Common myeloid progenitor, CD34-positive (primary cell): Measurements from ENCODE around the gene CDC42BPB.

ENCODE experiments used
- CTCF ChIA-PET: fragments of 350-600 bp; sonication (Branson Sonifier 250); formaldehyde crosslinking; loops from one replicate; lab custom pipeline; 2021; ENCODE audit warnings: antibody characterized with exemption; lab: Charles Lee
- POLR2A ChIA-PET: fragments of 350-600 bp; sonication (Branson Sonifier 250); formaldehyde crosslinking; loops from one replicate; lab custom pipeline; 2021; ENCODE audit warnings: antibody characterized with exemption; lab: Charles Lee
- DNase-seq, 3 donors: peaks; one replicate each; pipeline versions ENCODE4 v3.0.0 to v3.0.0-alpha.2; 2013
- H3K27ac ChIP-seq, 2 experiments: 1 replicate in 1 of 2; 2 replicates in 1 of 2; pipeline ENCODE4 v1.7.0; 2013; ENCODE audit warnings: inconsistent platforms in 2 of 2, low read length in 2 of 2, mild to moderate bottlenecking in 2 of 2, low read depth in 1 of 2, moderate library complexity in 1 of 2; ENCODE audit not compliant: severe bottlenecking in 2 of 2, insufficient read depth in 1 of 2, poor library complexity in 1 of 2
- H3K27me3 ChIP-seq, 5 experiments: replicated peaks in 2 of 5; 1 replicate in 3 of 5; 2 replicates in 2 of 5; pipeline versions ENCODE4 v1.6.1 to v1.7.0; 2013; ENCODE audit warnings: low read length in 4 of 5, mild to moderate bottlenecking in 2 of 5, moderate library complexity in 2 of 5, inconsistent platforms in 1 of 5; ENCODE audit not compliant: insufficient read depth in 5 of 5, control insufficient read depth in 4 of 5
- H3K36me3 ChIP-seq, 4 experiments: 1 replicate in 2 of 4; 2 replicates in 2 of 4; pipeline versions ENCODE4 v1.6.1 to v1.7.0; 2013; ENCODE audit warnings: low read length in 3 of 4, control low read depth in 1 of 4, mild to moderate bottlenecking in 1 of 4; ENCODE audit not compliant: control insufficient read depth in 4 of 4, insufficient read depth in 4 of 4
- H3K4me1 ChIP-seq, 4 experiments: 1 replicate in 3 of 4; 2 replicates in 1 of 4; pipeline versions ENCODE4 v1.6.1 to v1.7.1; 2013; ENCODE audit warnings: low read length in 3 of 4, mild to moderate bottlenecking in 3 of 4, control low read depth in 1 of 4, inconsistent platforms in 1 of 4, moderate library complexity in 1 of 4; ENCODE audit not compliant: control insufficient read depth in 4 of 4, insufficient read depth in 4 of 4; ENCODE audit errors: control extremely low read depth in 1 of 4
- H3K4me3 ChIP-seq, 7 experiments: 1 replicate in 4 of 7; 2 replicates in 3 of 7; pipeline versions ENCODE4 v1.5.1 to v1.7.0; 2013; ENCODE audit warnings: mild to moderate bottlenecking in 7 of 7, low read length in 6 of 7, moderate library complexity in 6 of 7, inconsistent platforms in 2 of 7, low read depth in 2 of 7, control low read depth in 1 of 7; ENCODE audit not compliant: insufficient read depth in 4 of 7, control insufficient read depth in 1 of 7; ENCODE audit errors: extremely low read depth in 1 of 7
- H3K9me3 ChIP-seq, 5 experiments: 1 replicate in 4 of 5; 2 replicates in 1 of 5; pipeline versions ENCODE4 v1.6.1 to v1.7.1; 2013; ENCODE audit warnings: low read length in 4 of 5, mild to moderate bottlenecking in 2 of 5, inconsistent platforms in 1 of 5, low read depth in 1 of 5, moderate library complexity in 1 of 5; ENCODE audit not compliant: control insufficient read depth in 4 of 5, insufficient read depth in 2 of 5; ENCODE audit errors: control extremely low read depth in 1 of 5
- WGBS: methylation state at CpG from one replicate; pipeline ENCODE4 v1.1.5; 2013; ENCODE audit not compliant: insufficient coverage; 5-methylcytosine and 5-hydroxymethylcytosine counted together

CDC42BPB gene

DNA sequence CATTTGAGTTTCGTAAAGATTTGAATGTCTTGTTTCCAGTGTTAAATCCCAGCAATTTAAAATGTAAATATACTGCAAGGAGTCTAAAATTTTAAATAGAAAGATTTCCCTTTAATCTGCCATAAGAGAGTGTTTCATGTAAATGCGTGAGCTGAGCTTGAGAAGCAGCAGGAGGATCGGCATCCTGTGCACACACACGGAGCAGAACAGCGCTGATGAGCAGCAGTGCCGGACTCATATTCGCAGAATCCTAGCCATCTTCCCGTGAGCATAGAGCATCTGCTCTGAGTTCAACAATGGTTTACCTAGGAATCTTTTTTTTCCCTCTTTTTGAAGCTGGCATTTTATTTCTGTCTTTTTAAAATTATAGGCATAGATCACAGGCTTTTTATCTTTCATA, 164.7 kb downstream of the CDC42BPB start:
- Histone ChIP-seq H3K36me3 (peaks cover 4 to 44% (median 27%) of the 10 kb centered on the region in 4 experiments), H3K27ac (no peak overlapping the region), H3K4me1 (no peaks in the 10 kb centered on the region), H3K9me3 (no peaks in the 10 kb centered on the region), H3K4me3 (no peak overlapping the region), H3K27me3 (no peaks in the 10 kb centered on the region)
- DNase-seq: no peak
- WGBS: 96% methylated on average over 7 of the region's 8 CpGs
- POLR2A ChIA-PET: no interaction called here
- CTCF ChIA-PET: interaction anchor here (1.3 kb wide), 1 partner anchor 22 kb away, joined by 3 read pairs; no protein-coding TSS in a partner anchor

DNA sequence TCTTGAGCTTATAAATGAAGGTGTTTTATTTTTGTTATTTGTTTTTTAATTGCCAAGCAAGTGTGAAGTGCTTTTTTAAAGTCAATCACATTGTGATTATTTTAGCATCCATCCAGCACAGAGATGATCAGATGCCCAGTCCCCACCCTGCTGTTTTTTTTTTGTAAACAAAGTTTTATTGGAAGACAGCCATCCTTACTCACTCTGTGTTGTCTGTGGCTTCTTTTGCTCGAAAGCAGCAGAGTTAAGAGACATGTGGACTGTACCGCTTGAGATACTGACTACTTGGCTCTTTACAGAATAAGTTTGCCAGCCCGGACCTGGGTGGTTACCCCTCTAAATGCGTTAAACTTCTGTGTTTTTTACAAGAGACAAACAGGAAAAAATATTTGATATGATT, 165.8 kb downstream of the CDC42BPB start:
- CTCF ChIA-PET: interaction anchor here (0.6 to 0.7 kb wide), 2 partner anchors 11 to 28 kb away, joined by 3 read pairs; no protein-coding TSS in a partner anchor
- Histone ChIP-seq H3K4me3 (no peak overlapping the region), H3K27me3 (no peaks in the 10 kb centered on the region), H3K4me1 (no peaks in the 10 kb centered on the region), H3K36me3 (peaks cover 4 to 49% (median 25%) of the 10 kb centered on the region in 4 experiments), H3K9me3 (no peaks in the 10 kb centered on the region), H3K27ac (no peak overlapping the region)
- POLR2A ChIA-PET: no interaction called here
- 89% methylated on average over 4 of the region's 4 CpGs for WGBS
- no peak for DNase-seq

DNA sequence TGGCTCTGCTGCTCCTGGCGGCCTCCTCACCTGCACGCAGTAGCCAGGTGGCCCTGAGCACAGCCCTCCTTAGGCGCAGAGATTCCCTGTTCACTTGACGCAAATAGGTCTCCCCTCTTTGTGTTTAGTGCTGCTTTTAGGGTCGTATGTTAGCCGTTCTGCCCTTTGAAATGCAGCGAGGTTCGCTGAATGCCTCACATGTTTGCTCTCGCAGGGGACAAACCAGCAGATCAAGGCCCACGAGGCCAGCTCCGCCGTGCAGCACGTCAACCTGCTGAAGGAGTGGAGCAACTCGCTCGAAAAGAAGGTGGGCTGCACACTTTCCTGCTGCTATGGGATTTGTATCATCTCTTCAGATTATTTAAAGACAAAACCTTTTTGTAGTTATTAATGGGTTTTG, 166.2 kb downstream of the CDC42BPB start:
- H3K27ac ChIP-seq: no peak overlapping the region
- ChIA-PET POLR2A (no interaction called here), CTCF (interaction anchor here (0.6 to 0.7 kb wide), 2 partner anchors 12 to 28 kb away, joined by 3 read pairs; no protein-coding TSS in a partner anchor)

GRCh38 chr14:102889615-102890014, 167.7 kb downstream of the CDC42BPB start:
- CTCF ChIA-PET: no interaction called here

More for the DNA sequence above, 166.2 kb downstream of the CDC42BPB start:
- H3K9me3 ChIP-seq: no peaks in the 10 kb centered on the region
- H3K4me3 ChIP-seq: no peak overlapping the region
- peaks cover 4 to 54% (median 28%) of the 10 kb centered on the region in 4 experiments for H3K36me3 ChIP-seq
- H3K4me1 ChIP-seq: no peaks in the 10 kb centered on the region
- no peak for DNase-seq
- no peaks in the 10 kb centered on the region for H3K27me3 ChIP-seq
- WGBS: over 99% methylated on average over 13 of the region's 15 CpGs

DNA sequence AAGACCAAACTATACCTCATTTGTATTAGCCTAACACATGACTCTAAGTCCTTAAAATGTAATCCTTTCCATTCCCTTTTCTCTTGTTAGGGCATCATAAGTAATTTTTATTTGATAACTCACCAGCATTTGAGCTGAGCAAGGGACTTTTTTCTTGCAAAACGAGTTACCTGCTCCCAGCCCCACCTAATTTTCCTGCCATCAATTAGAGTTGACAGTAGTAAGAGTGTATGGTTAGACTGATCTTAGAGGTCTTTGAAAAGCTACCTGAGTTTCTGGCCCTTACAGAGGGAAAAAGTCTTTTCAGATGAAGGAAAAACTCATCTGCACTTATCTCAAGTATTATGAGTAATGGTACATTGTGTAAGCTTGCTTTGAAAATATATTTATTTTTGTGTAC, 168.6 kb downstream of the CDC42BPB start:
- H3K4me3 ChIP-seq: no peak overlapping the region
- no CpG with 5 or more reads among the region's 1 CpG for WGBS

More at GRCh38 chr14:102889615-102890014, 167.7 kb downstream of the CDC42BPB start:
- H3K9me3 ChIP-seq: no peaks in the 10 kb centered on the region
- no peak overlapping the region for H3K4me3 ChIP-seq
- no peak overlapping the region for H3K27ac ChIP-seq
- 94% methylated on average over 6 of the region's 7 CpGs for WGBS
- DNase-seq: no peak
- peaks cover 4 to 60% (median 35%) of the 10 kb centered on the region in 4 experiments for H3K36me3 ChIP-seq
- POLR2A ChIA-PET: no interaction called here
- no peaks in the 10 kb centered on the region for H3K4me1 ChIP-seq
- no peaks in the 10 kb centered on the region for H3K27me3 ChIP-seq

GRCh38 chr14:102885737-102886447, 171.5 kb downstream of the CDC42BPB start:
- POLR2A ChIA-PET: no interaction called here
- Histone ChIP-seq H3K4me1 (no peaks in the 10 kb centered on the region), H3K27me3 (no peaks in the 10 kb centered on the region), H3K36me3 (peaks cover 2 to 42% (median 35%) of the 10 kb centered on the region in 4 experiments), H3K27ac (no peak overlapping the region), H3K9me3 (no peaks in the 10 kb centered on the region), H3K4me3 (no peak overlapping the region)
- WGBS: 98% methylated on average over 21 of the region's 22 CpGs
- DNase-seq: no peak
- CTCF ChIA-PET: no interaction called here

More for the DNA sequence above, 168.6 kb downstream of the CDC42BPB start:
- H3K27me3 ChIP-seq: no peaks in the 10 kb centered on the region
- ChIA-PET CTCF (no interaction called here), POLR2A (no interaction called here)
- H3K27ac ChIP-seq: no peak overlapping the region
- no peak for DNase-seq
- peaks cover 4 to 59% (median 34%) of the 10 kb centered on the region in 4 experiments for H3K36me3 ChIP-seq
- H3K9me3 ChIP-seq: no peaks in the 10 kb centered on the region
- H3K4me1 ChIP-seq: no peaks in the 10 kb centered on the region

DNA sequence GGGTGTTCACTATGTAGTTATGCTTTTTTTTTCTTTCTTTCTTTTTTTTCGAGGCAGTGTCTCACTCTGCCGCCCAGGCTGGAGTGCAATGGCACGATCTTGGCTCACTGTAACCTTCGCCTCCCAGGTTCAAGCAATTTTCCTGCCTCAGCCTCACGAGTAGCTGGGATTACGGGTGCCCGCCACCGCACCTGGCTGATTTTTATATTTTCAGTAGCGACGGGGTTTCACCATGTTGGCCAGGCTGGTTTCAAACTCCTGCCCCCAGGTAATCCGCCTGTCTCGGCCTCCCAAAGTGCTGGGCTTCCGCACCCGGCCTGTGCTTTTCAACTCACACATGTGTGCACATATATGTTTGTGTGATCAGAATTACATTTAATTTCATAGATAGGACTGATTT, 173.8 kb downstream of the CDC42BPB start:
- ChIA-PET POLR2A (no interaction called here), CTCF (no interaction called here)
- Histone ChIP-seq H3K27me3 (no peaks in the 10 kb centered on the region), H3K9me3 (no peaks in the 10 kb centered on the region), H3K27ac (no peak overlapping the region), H3K36me3 (peaks cover 1 to 33% (median 27%) of the 10 kb centered on the region in 4 experiments), H3K4me1 (no peaks in the 10 kb centered on the region), H3K4me3 (no peak overlapping the region)
- 97% methylated on average over 14 of the region's 14 CpGs for WGBS
- no peak for DNase-seq
